Measurements from ENCODE around the gene NKAIN2.
"Not testable (repeated sequence)": the region's sequence is repeated elsewhere in the genome, so short reads cannot be mapped to it uniquely, and the experiment has no call there.

The NKAIN2 gene

GRCh38 chr6:124237911-124238310 is 434.2 kb downstream of the NKAIN2 start:
- no peak for DNase-seq

DNA sequence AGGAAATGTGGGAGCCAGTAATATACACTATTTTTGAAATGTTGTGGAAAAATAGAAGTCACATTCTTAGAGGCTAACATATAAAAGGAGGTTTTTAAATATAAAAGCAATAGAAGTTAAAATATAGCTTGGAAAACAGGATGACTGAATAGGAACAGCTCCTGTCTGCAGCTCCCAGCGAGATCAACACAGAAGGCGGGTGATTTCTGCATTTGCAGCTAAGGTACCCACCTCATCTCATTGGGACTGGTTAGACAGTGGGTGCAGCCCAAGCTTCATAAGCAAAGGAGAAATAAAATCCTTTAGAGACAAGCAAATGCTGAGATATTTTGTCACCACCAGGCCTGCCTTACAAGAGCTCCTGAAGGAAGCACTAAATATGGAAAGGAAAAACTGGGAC is 434.7 kb downstream of the NKAIN2 start:
- not testable (repeated sequence) for DNase-seq

GRCh38 chr6:124254941-124255685 is 451.4 kb downstream of the NKAIN2 start:
- no peak for DNase-seq

DNA sequence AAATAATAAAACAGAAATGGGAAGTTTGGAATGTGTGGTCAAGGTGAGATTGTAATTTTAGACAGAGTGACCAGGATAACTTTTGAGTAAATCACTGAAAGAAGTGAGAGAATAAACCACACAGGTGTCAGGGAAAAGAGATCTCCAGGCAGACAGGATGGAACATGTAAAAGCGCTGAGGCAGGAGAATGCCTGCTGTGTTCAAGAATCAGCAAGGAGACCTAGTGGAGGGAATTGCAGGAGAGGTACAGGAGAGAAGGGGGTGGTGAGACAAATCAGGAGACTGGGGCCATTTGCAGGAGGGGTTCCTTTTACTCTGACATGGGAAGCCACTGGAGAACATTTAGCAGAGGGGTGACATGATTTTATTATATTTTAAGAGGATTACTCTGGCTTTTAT is 456.7 kb downstream of the NKAIN2 start:
- no peak for DNase-seq

DNA sequence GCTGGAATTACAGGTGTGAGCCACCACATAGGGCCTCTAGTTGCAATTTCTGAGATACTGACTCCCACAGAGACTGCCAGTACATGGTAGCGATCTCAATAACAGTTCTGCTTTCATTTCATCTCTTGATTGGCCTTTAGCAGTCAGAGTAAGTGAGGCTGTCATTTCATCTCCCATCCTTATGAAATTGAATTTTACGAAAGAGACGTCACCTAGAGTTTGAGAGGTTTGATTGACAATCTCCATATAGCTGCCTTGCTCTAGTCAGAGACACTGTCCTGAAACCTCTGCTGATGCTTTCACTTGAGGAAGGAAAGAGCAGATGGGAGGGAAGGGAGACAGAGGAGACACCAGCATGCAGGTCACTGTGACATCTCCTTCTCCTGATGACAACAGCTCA is 466.1 kb downstream of the NKAIN2 start:
- no peak for DNase-seq

DNA sequence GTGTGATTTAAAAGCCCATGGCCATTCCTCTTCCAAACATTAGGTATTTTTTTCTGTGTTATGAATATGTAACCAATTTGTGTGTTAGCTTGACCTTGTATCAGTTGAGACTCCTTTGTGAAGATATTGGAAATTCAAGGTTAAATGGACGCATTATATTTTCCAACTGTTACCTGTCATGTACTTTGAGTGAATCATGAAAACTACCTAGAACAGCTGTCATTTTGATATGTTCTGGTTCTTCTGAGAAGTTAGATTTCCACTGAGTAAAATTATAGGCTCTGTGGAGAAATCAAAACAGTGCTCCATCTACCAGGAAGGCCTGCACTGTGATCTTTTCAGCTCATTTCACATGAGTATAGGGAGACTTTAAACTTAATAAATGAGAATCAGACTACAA is 470.0 kb downstream of the NKAIN2 start:
- no peak for DNase-seq

DNA sequence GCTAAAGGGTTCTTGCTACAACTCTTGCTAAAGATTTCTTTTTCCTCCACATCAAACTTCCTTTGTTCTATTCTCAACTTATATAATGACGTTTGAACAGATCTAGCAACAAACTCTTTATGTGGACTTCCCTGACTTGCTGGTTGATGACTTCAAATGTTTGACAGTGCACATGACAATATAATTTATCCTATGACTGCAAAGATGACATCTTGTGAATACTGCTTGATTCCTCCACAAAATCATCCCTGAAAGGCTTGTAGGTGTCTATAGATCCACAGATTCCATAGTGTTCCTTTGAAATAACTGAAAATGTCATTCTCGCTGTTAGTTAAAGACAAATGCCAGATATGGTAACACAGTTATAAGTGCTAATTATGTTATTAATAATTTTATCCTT is 478.9 kb downstream of the NKAIN2 start:
- DNase-seq: no peak

- no peak for DNase-seq
These were observed 479.8 kb downstream of the NKAIN2 start for GRCh38 chr6:124283486-124283885.

DNA sequence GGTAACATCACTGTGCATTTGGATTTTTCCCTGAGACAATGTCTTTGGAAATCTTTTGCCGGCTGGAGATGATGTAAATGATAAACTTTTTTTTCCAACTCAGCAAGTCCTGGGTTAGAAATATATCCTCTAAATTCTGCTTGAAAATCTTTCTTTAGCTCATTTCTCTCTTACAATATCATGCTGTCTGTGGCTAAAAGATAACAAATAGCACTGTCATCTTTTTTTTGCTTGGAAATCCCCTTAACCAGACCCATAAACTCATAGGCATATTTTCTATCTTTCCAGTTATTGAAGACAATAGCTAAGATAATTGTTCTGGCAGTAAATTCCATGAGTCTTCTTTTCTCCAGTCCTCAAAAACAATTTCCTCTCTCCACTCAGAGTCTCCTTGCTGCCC is 481.5 kb downstream of the NKAIN2 start:
- DNase-seq: no peak

DNA sequence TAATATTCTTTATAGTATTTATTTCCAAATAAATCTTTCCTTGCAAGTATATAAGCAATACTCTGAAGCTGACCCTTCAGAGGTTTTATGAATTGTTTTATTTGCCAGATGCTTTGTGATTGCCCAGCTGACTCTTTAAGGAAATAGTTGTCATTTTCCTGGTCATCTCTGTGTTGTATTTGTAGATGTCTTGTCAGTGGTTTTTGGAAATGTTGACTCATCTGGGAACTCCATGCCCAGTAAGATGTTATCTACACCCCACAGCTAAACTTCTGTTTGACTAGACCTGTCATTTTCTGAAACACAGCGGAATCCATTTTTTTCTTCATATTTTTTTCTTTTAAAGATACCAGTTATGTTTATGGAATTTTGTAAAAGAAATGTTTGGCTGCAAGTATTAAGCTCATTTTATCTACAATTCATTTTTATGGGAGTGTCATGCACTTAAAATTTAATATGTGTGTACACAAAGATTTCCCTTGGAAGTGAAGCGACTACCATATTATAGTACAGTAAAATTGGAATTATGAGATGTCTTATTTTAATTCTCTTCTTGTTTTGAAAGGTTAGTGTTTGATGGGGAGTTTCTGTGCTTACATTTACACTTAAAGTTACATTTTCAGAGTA is 491.0 kb downstream of the NKAIN2 start:
- no peak for DNase-seq

DNA sequence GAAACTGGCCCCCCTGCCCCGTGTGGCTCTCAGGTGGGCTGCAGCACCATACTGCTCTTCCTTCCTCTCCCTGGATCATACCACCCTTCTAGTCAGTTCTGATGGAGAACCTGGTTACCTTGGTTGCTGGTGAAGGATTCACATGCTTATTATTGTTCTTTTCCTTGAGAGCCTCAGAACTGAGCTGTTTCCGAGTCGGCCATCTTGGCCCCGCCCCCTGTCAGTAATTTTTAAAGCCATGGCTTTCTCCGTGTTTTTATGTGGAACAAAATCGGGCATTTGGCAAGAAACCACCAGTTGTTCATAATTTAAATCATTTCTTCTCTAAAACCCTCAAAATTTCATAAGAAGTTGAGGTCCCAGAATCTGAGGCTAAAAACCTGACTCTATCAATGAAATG is 493.8 kb downstream of the NKAIN2 start:
- no peak for DNase-seq

DNA sequence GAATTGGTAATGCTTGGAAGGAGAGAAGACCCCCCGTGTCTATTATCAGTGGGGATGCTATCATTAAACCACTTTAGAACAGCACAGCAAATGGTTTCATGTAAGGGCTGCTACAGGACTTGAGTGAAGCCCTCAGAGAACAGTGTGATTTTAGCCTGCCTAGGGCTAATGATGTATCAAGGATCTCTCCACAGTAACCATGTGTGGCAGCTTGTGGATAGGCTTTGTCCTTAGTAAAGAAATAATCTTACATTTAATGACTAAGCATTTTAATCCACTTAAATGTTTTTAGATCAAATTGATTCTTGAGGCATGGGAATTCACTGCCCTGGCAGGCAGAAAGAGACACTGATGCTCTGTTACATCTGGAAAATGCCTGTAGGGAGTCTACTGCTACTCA is 495.1 kb downstream of the NKAIN2 start:
- DNase-seq: no peak

DNA sequence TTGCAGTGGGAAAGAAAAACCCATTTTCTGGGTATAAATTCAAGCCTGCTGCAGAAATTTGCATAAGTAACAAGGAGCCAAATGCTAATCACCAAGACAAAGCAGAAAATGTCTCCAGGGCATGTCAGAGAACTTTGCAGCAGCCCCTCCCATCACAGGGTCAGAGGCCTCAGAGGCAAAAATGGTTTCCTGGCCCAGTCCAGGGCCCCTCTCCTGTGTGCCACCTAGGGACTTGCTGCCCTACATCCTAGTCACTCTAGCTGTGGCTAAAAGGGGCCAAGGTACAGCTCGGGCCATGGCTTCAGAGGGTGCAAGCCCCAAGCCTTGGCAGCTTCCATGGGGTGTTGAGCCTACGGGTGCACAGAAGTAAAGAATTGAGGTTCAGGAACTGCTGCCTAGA is 497.2 kb downstream of the NKAIN2 start:
- not testable (repeated sequence) for DNase-seq

- no peak for DNase-seq
These were observed 500.3 kb downstream of the NKAIN2 start for GRCh38 chr6:124303971-124304370.

- no peak for DNase-seq
These were observed 506.5 kb downstream of the NKAIN2 start for GRCh38 chr6:124310139-124310538.

GRCh38 chr6:124319410-124319809 is 515.7 kb downstream of the NKAIN2 start:
- no peak for DNase-seq

DNA sequence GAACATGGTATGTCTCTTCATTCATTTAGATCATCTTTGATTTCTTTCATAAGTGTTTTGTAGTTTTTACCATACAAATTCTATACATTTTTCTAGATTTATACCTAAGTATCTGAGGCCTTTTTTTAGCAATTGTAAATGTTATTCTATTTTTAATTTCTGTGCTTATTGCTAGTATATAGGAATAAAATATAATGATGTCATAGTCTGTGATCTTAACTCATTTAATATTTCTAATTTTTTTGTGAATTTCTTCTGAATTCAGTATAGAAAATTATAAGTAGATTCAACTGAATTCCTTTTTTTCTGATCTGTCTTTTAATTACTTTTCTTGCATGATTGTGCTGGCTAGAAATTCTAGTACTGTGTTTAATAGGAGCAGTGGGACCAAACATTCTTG is 520.6 kb downstream of the NKAIN2 start:
- DNase-seq: no peak

DNA sequence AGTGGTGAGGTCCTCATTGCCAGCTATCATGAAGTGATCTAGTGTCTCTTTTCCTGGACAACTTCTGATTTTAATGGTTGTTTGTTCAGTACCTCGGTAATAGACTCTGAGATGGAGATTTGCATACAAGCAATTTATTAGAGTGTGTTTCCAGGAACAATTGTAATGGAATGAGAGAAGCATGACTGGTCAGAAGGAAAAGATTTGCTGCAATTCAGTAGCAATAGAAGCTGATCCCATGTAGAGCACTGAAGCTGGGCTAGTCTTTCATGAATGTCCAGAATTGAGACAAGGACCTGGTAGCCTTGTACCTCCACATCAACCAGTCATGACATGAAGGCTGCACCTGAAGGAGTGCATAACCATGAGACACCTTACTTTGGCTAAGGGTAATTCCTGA is 526.5 kb downstream of the NKAIN2 start:
- no peak for DNase-seq

- DNase-seq: no peak
These were observed 530.7 kb downstream of the NKAIN2 start for GRCh38 chr6:124334359-124334758.

DNA sequence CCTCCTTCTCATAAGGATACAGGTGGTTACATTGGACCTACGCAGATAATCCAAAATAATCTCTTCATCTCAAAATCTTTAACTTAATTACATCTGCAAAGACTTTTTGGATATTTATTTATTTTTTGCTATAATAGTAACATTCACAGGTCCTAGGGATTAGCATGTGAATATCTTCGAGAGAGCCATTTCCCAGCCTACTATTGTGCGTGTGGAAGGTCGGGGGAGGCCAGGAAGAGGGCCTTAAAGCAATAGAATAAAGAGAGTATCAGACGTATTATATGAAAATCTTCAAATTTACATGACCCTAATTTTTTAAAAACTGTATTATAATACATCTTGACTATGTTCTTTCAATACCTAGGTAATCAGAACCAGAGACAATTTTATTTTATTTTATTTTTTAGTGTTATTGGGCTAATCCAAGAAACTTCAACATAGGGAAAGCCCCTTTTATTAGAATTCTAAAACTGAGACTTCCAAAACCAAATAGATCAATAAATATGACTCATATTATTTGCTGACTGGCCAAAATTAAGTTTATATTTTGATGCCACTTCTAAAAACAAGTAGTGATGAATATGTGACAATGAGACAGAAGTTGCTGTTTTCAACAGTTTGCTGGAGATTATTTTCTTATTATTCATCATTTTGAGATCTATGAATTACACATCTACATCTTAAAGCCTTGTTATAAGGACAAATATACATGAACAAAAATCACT is 536.1 kb downstream of the NKAIN2 start:
- DNase-seq: no peak

DNA sequence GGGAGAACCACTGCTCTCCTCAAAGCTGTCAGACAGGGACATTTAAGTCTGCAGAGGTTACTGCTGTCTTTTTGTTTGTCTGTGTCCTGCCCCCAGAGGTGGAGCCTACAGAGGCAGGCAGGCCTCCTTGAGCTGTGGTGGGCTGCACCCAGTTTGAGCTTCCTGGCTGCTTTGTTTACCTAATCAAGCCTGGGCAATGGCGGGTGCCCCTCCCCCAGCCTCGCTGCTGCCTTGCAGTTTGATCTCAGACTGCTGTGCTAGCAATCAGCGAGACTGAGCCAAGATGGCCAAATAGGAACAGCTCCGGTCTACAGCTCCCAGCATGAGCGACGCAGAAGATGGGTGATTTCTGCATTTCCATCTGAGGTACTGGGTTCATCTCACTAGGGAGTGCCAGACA is 544.7 kb downstream of the NKAIN2 start:
- not testable (repeated sequence) for DNase-seq

GRCh38 chr6:124355146-124355545 is 551.5 kb downstream of the NKAIN2 start:
- DNase-seq: no peak

DNA sequence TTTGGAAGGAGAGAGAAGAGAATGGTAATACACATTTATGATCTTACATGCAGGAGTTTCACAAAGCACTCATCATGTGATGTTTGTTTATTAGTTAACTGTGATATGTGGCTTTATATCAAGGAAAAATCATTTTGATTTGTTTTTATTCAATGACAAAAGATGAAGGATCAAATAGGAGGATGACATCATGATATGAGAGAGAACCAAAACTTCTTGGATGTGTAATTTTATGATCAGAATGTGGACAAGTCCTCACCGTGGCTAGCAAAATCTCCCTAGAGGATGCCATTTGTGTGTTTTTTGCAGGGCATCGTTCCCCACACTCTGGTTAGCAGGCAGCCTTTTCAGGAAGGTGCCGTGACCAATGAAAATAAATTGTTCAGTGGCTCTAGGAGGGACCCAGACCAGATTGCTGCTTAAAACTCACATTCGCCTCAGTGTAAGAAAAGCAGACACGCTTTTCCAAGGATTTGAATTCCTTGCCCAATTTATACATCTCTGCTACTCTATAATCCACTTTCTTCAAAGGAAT is 552.7 kb downstream of the NKAIN2 start:
- no peak for DNase-seq

- DNase-seq: no peak
These were observed 553.1 kb downstream of the NKAIN2 start for GRCh38 chr6:124356811-124357210.

Measured in GDM1 (cell line).